H1 (cell line): ENCODE results near the gene OTUD1. TPM values are rescaled to one million over a fixed set of nuclear protein-coding genes. Genes with fewer than 3 reads are reported as not detected.

Experiments
- CTCF ChIA-PET: fragments of 300-600 bp; sonication (Branson Sonifier 250); formaldehyde crosslinking; loops from one replicate; lab custom pipeline; 2021; ENCODE audit not compliant: partially characterized antibody; lab: Charles Lee
- POLR2A ChIA-PET: fragments of 300-600 bp; sonication (Branson Sonifier 250); formaldehyde crosslinking; loops from one replicate; lab custom pipeline; 2021; ENCODE audit warnings: inconsistent platforms; ENCODE audit not compliant: partially characterized antibody; lab: Charles Lee
- DNase-seq, 2 experiments: peaks; one replicate each; pipeline versions ENCODE4 v3.0.0 to v3.0.0-alpha.2; 2010 to 2022; ENCODE audit warnings: low spot score in 2 of 2, low read depth in 1 of 2, mixed read lengths in 1 of 2
- FAIRE-seq: peaks from 2 replicates; lab custom pipeline; 2011; peaks lifted over from hg19 to GRCh38; lab: Jason Lieb, UNC
- H2AFZ ChIP-seq: 2 replicates; pipeline ENCODE4 v1.8.1; 2012; ENCODE audit warnings: low read length, inconsistent platforms
- H2AK5ac ChIP-seq: 2 replicates; pipeline ENCODE4 v1.6.1; 2013; ENCODE audit warnings: low read depth, low read length
- H2BK120ac ChIP-seq: replicated peaks from 2 replicates; pipeline ENCODE3; 2013; ENCODE audit warnings: low read depth, low read length, inconsistent platforms
- H2BK12ac ChIP-seq: 2 replicates; pipeline ENCODE4 v1.6.1; 2013; ENCODE audit warnings: low read depth, low read length
- H2BK15ac ChIP-seq: 2 replicates; pipeline ENCODE4 v1.6.1; 2013; ENCODE audit warnings: low read length
- H2BK20ac ChIP-seq: 2 replicates; pipeline ENCODE4 v1.6.1; 2013; ENCODE audit warnings: low read length
- H2BK5ac ChIP-seq: 2 replicates; pipeline ENCODE4 v1.6.1; 2013; ENCODE audit warnings: low read depth, low read length
- H3K14ac ChIP-seq: 2 replicates; pipeline ENCODE4 v1.6.1; 2013; ENCODE audit warnings: inconsistent platforms; ENCODE audit not compliant: insufficient read length
- H3K18ac ChIP-seq: 2 replicates; pipeline ENCODE4 v1.6.1; 2013; ENCODE audit warnings: low read length; ENCODE audit errors: extremely low read depth
- H3K23ac ChIP-seq: 2 replicates; pipeline ENCODE4 v1.6.1; 2013; ENCODE audit warnings: inconsistent platforms; ENCODE audit not compliant: insufficient read length
- H3K23me2 ChIP-seq: 2 replicates; pipeline ENCODE4 v1.6.1; 2013; ENCODE audit warnings: low read depth, low read length
- H3K27ac ChIP-seq: 2 replicates; pipeline ENCODE4 v1.6.1; 2011; ENCODE audit warnings: low read depth, low read length, inconsistent platforms
- H3K27me3 ChIP-seq, 4 experiments: replicated peaks in 1 of 4; 1 replicate in 1 of 4; 2 replicates in 3 of 4; pipeline versions ENCODE4 v1.6.1 to v1.8.1; 2011 to 2013; ENCODE audit warnings: low read length in 3 of 4, mild to moderate bottlenecking in 3 of 4, inconsistent platforms in 2 of 4, mixed read lengths in 2 of 4, moderate library complexity in 1 of 4; ENCODE audit not compliant: control insufficient read depth in 3 of 4, insufficient read depth in 3 of 4; ENCODE audit errors: extremely low read depth in 1 of 4
- H3K36me3 ChIP-seq, 4 experiments: 2 replicates each; pipeline versions ENCODE4 v1.6.1 to v1.8.1; 2011 to 2013; ENCODE audit warnings: mild to moderate bottlenecking in 4 of 4, low read length in 3 of 4, moderate library complexity in 2 of 4, control low read depth in 1 of 4, inconsistent platforms in 1 of 4; ENCODE audit not compliant: insufficient read depth in 4 of 4, control insufficient read depth in 2 of 4
- H3K4ac ChIP-seq: replicated peaks from 2 replicates; pipeline ENCODE3; 2013; ENCODE audit warnings: low read length, low read depth, mixed read lengths, inconsistent platforms; ENCODE audit not compliant: insufficient read length
- H3K4me1 ChIP-seq, 4 experiments: replicated peaks in 1 of 4; 1 replicate in 1 of 4; 2 replicates in 3 of 4; pipeline versions ENCODE4 v1.6.1 to v1.8.1; 2011 to 2013; ENCODE audit warnings: low read length in 3 of 4, inconsistent platforms in 2 of 4, mixed read lengths in 1 of 4; ENCODE audit not compliant: insufficient read depth in 4 of 4, control insufficient read depth in 3 of 4
- H3K4me2 ChIP-seq, 2 experiments: 2 replicates each; pipeline versions ENCODE4 v1.6.1 to v1.8.1; 2011 to 2013; ENCODE audit warnings: low read depth in 2 of 2, low read length in 2 of 2, control low read depth in 1 of 2, inconsistent platforms in 1 of 2, mild to moderate bottlenecking in 1 of 2; ENCODE audit not compliant: insufficient read depth in 1 of 2
- H3K4me3 ChIP-seq, 4 experiments: fragments of 200-600, 300-600 bp in 1 of 4; sonication (generic), shearing (Covaris generic), sonication (Bioruptor Twin) in 1 of 4; 2 replicates each; pipeline versions ENCODE4 v1.5.1 to v1.8.1; 2011 to 2016; ENCODE audit warnings: low read length in 4 of 4, low read depth in 3 of 4, control low read depth in 2 of 4, inconsistent platforms in 2 of 4, mild to moderate bottlenecking in 2 of 4, mixed read lengths in 1 of 4, moderate library complexity in 1 of 4; ENCODE audit not compliant: insufficient read depth in 2 of 4; ENCODE audit errors: extremely low read depth in 1 of 4
- H3K56ac ChIP-seq: replicated peaks from 2 replicates; pipeline ENCODE3; 2013; ENCODE audit warnings: low read depth, mild to moderate bottlenecking, mixed read lengths, low read length, inconsistent platforms; ENCODE audit not compliant: insufficient read length
- H3K79me1 ChIP-seq: 2 replicates; pipeline ENCODE4 v1.6.1; 2013; ENCODE audit warnings: low read depth, low read length, control low read depth
- H3K79me2 ChIP-seq, 2 experiments: 2 replicates each; pipeline versions ENCODE4 v1.6.1 to v1.8.1; 2012 to 2013; ENCODE audit warnings: low read length in 2 of 2, mild to moderate bottlenecking in 2 of 2, inconsistent platforms in 1 of 2; ENCODE audit not compliant: insufficient read depth in 2 of 2, control insufficient read depth in 1 of 2
- H3K9ac ChIP-seq, 4 experiments: replicated peaks in 1 of 4; 1 replicate in 1 of 4; 2 replicates in 3 of 4; pipeline versions ENCODE4 v1.6.1 to v1.8.1; 2011 to 2013; ENCODE audit warnings: low read depth in 3 of 4, low read length in 3 of 4, control low read depth in 2 of 4, mild to moderate bottlenecking in 2 of 4, moderate library complexity in 2 of 4, inconsistent platforms in 1 of 4; ENCODE audit errors: extremely low read depth in 1 of 4
- H3K9me3 ChIP-seq, 2 experiments: 2 replicates each; pipeline versions ENCODE4 v1.6.1 to v1.8.1; 2012 to 2013; ENCODE audit warnings: mild to moderate bottlenecking in 2 of 2, moderate library complexity in 2 of 2, control low read depth in 1 of 2, inconsistent platforms in 1 of 2, low read depth in 1 of 2, low read length in 1 of 2, mixed read lengths in 1 of 2; ENCODE audit not compliant: insufficient read depth in 2 of 2
- H4K20me1 ChIP-seq, 2 experiments: replicated peaks in 1 of 2; 2 replicates each; pipeline versions ENCODE3 to v1.8.1; 2011 to 2013; ENCODE audit warnings: inconsistent platforms in 2 of 2, low read length in 2 of 2, mild to moderate bottlenecking in 1 of 2; ENCODE audit not compliant: insufficient read depth in 2 of 2, control insufficient read depth in 1 of 2
- H4K5ac ChIP-seq: 2 replicates; pipeline ENCODE4 v1.6.1; 2013; ENCODE audit warnings: low read length, low read depth, mixed read lengths, inconsistent platforms; ENCODE audit not compliant: insufficient read length
- H4K8ac ChIP-seq: 2 replicates; pipeline ENCODE4 v1.8.0; 2013; ENCODE audit warnings: mild to moderate bottlenecking, moderate library complexity, low read length, inconsistent platforms; ENCODE audit not compliant: insufficient read depth; ENCODE audit errors: extremely low read depth
- H4K91ac ChIP-seq: replicated peaks from 2 replicates; pipeline ENCODE3; 2013; ENCODE audit warnings: low read length, mixed read lengths, inconsistent platforms; ENCODE audit not compliant: insufficient read length
- ASH2L ChIP-seq: fragments of 200-600, 300-600 bp; sonication (generic); IDR thresholded peaks from one replicate; pipeline ENCODE4 v1.7.1; 2017; ENCODE audit warnings: low read length
- CBX5 ChIP-seq: fragments of 300-800, 300-1000 bp; sonication (generic); IDR thresholded peaks from 2 replicates; pipeline ENCODE4 v1.7.1; 2016; ENCODE audit warnings: antibody characterized with exemption, low read length, low read depth
- HDAC2 ChIP-seq, 2 experiments: fragments of 300-600 bp in 1 of 2; sonication (generic) in 1 of 2; IDR thresholded peaks; 2 replicates each; pipeline ENCODE4 v1.6.1; 2011 to 2012; ENCODE audit warnings: low read depth in 2 of 2, low read length in 2 of 2, mild to moderate bottlenecking in 2 of 2, moderate library complexity in 2 of 2, borderline replicate concordance in 1 of 2, inconsistent platforms in 1 of 2
- JUND ChIP-seq: IDR thresholded peaks from 2 replicates; pipeline ENCODE4 v1.6.1; 2011; ENCODE audit warnings: mild to moderate bottlenecking, improper control_type of control experiment, low read length
- SIRT6 ChIP-seq: IDR thresholded peaks from one replicate; pipeline ENCODE4 v1.7.1; 2012; ENCODE audit warnings: low read length, inconsistent platforms
- SP1 ChIP-seq: IDR thresholded peaks from 2 replicates; pipeline ENCODE4 v1.6.1; 2011; ENCODE audit warnings: low read depth, low read length
- SUZ12 ChIP-seq: fragments of 200-600 bp; sonication (generic); IDR thresholded peaks from 2 replicates; pipeline ENCODE4 v1.6.1; 2012; ENCODE audit warnings: mild to moderate bottlenecking, inconsistent platforms, low read length, moderate library complexity, mixed read lengths
- TAF1 ChIP-seq: IDR thresholded peaks from 2 replicates; pipeline ENCODE4 v1.6.1; 2011; ENCODE audit warnings: mild to moderate bottlenecking, low read depth, low read length
- WGBS, 2 experiments: shearing (Covaris generic) in 1 of 2; methylation state at CpG; one replicate each; pipeline versions ENCODE4 v1.1.6 to v1.1.7; 2013 to 2015; ENCODE audit warnings: low lambda C conversion rate in 2 of 2, mixed read lengths in 2 of 2, inconsistent platforms in 1 of 2, low coverage in 1 of 2, missing lambda C conversion rate in 1 of 2; ENCODE audit not compliant: insufficient replicate concordance in 2 of 2, insufficient coverage in 1 of 2, insufficient read length in 1 of 2; ENCODE audit errors: extremely low coverage in 1 of 2, missing lambda C conversion rate in 1 of 2; 5-methylcytosine and 5-hydroxymethylcytosine counted together
- polyA plus RNA-seq, 7 experiments: library from polyadenylated mRNA; depleted of rRNA in 3 of 7; stranded (reverse) in 5 of 7; unstranded in 2 of 7; fragments of >200 nt in 5 of 7; fragments of 200-250 nt in 2 of 7; gene quantifications; 1 replicate in 5 of 7; 2 replicates in 1 of 7; 4 replicates in 1 of 7; pipeline versions ENCODE4 v1.2.1 to v1.2.3, GENCODE V29; 2011 to 2013; ENCODE audit warnings: missing spikeins in 2 of 7, mixed read lengths in 2 of 7
- total RNA-seq: library from RNA; stranded (reverse); fragmentation: NEBNext Ultra II Directional; extraction: Animal tissue kit (Norgen Biotek cat#: 25700); gene quantifications from 2 replicates; pipeline ENCODE4 v1.2.1, GENCODE V29; 2021

Gene OTUD1
- total and polyA plus RNA-seq, 2 of the 8 experiments (the other 6 are each of a cell fraction or from before 2014, with no cell fraction given): 1.3 to 7.1 TPM

- no peaks in the 10 kb centered on the region for H3K36me3 ChIP-seq
- no peak overlapping the region for H3K14ac ChIP-seq
- no peak overlapping the region for H3K23ac ChIP-seq
- no peaks in the 10 kb centered on the region for H3K9me3 ChIP-seq
- 1% methylated on average over 9 of the region's 80 CpGs; no CpG with 5 or more reads in 1 of the 2 experiments for WGBS, 2 experiments
- POLR2A ChIA-PET: interaction anchor here (1.1 to 1.8 kb wide), 2 partner anchors 29 to 95 kb away, joined by 4 read pairs; partner anchors contain the start of gene C10orf67
- H2BK5ac ChIP-seq: no peak overlapping the region
- H4K20me1 ChIP-seq: peaks cover 2 to 3% of the 10 kb centered on the region in 2 experiments
- peaks cover 0 to 3% (median 0%) of the 10 kb centered on the region in 4 experiments; a peak in 1 of 7 replicates for H3K27me3 ChIP-seq
- no peak overlapping the region for H4K5ac ChIP-seq
- no peaks in the 10 kb centered on the region for H3K79me1 ChIP-seq
- H2BK20ac ChIP-seq: no peak overlapping the region
- no peak overlapping the region for H2BK15ac ChIP-seq
- no peak overlapping the region for H3K56ac ChIP-seq
- CTCF ChIA-PET: interaction anchor here (1.3 to 2.4 kb wide), 2 partner anchors 24 to 282 kb away, joined by 3 to 7 read pairs; no protein-coding TSS in a partner anchor
- peaks cover 0 to 6% (median 3%) of the 10 kb centered on the region in 4 experiments; a peak in 5 of 7 replicates for H3K4me1 ChIP-seq
- DNase-seq (peak in 1 of 2 experiments; percentile 54), FAIRE-seq (no peak)
- H4K8ac ChIP-seq: peak overlapping the region; percentile 79
- peak overlapping the region in 3 of 4 experiments; percentile 48 to 87 (median 73); a peak in 5 of 7 replicates for H3K9ac ChIP-seq
- H4K91ac ChIP-seq: no peak overlapping the region
- peaks cover 9% of the 10 kb centered on the region; the same call in 1 of the 2 replicates for H3K23me2 ChIP-seq
- H2AK5ac ChIP-seq: no peak overlapping the region
- H3K4ac ChIP-seq: no peak overlapping the region
- H3K18ac ChIP-seq: no peak overlapping the region
- no peak overlapping the region for H2AFZ ChIP-seq
- no peak overlapping the region for H2BK120ac ChIP-seq
- H2BK12ac ChIP-seq: no peak overlapping the region
- H3K79me2 ChIP-seq: peaks cover 0 to 20% of the 10 kb centered on the region in 2 experiments; a peak in 2 of 4 replicates
- H3K27ac ChIP-seq: no peak overlapping the region; the same call in 1 of the 2 replicates
- H3K4me3 ChIP-seq: peak overlapping the region; percentile 69 to 81 (median 74)
- peak overlapping the region; percentile 83 to 91; a peak in 3 of 4 replicates for H3K4me2 ChIP-seq
- TF ChIP-seq SIRT6 (no peak), TAF1 (no peak), ASH2L (no peak), CBX5 (no peak), JUND (no peak), HDAC2 (IDR thresholded peaks at IDR 0.05; ENCODE audit: borderline replicate concordance in 1 of 2, low read depth in 2 of 2, low read length in 2 of 2) (no peak), SUZ12 (no peak), SP1 (no peak)
Measured at GRCh38 chr10:23439452-23439960, 631 bp downstream of the OTUD1 start.
